OCI-LY1 (cell line): Measurements from ENCODE around the gene ATXN1.

ENCODE experiments used
- CTCF ChIP-seq: fragments of 200-600 bp; sonication (generic), shearing (Covaris generic); IDR thresholded peaks from 2 replicates; pipeline ENCODE4 v1.5.1; 2017; ENCODE audit warnings: mild to moderate bottlenecking, antibody characterized with exemption, low read length, moderate library complexity, mixed read lengths
- EZH2 ChIP-seq: fragments of 200-600 bp; sonication (generic), shearing (Covaris generic); IDR thresholded peaks from 2 replicates; pipeline ENCODE4 v1.8.0; 2017; ENCODE audit warnings: borderline replicate concordance, mixed run types, mild to moderate bottlenecking, antibody characterized with exemption, low read length, moderate library complexity, mixed read lengths

DNA sequence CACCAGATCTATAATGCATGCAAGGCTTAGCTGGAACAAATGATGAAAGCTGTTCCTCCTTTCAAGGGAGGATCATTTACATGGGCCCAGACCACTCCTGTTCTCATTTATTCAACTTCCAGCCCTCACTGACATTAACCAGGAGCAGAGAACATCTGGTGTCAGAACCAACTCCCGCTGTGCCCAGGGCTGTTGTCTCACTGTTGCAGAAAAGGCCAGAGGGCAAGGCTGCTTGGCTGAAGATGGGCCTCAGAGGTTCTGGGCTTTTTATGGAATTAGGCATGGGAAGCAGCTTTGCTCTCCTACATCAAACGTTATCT, 358.7 kb downstream of the ATXN1 start:
- no peak for TF ChIP-seq CTCF
- TF ChIP-seq EZH2, result no peak
